NCI-H82 (cell line): Measurements from ENCODE around the gene RTP3.

Experiments
- DNase-seq: peaks from one replicate; lab custom pipeline; 2025; lab: John Stamatoyannopoulos, UW

Gene RTP3

GRCh38 chr3:46497556-46498265 lies at the start of gene RTP3:
Gene RTP3 (plus strand): TSS chr3:46497976. CDS start chr3:46498063, 87 bp downstream.
- DNase-seq: no peak

GRCh38 chr3:46448721-46449120 lies 49.1 kb upstream of the RTP3 start:
- DNase-seq: no peak

- DNase-seq: peak; percentile 10
These were observed 47.8 kb upstream of the RTP3 start for GRCh38 chr3:46449755-46450552.

- no peak for DNase-seq
These were observed 44.1 kb upstream of the RTP3 start for GRCh38 chr3:46453526-46454208.

- DNase-seq: no peak
These were observed 43.6 kb upstream of the RTP3 start for GRCh38 chr3:46454209-46454595.

GRCh38 chr3:46454606-46455005 lies 43.2 kb upstream of the RTP3 start:
- no peak for DNase-seq

GRCh38 chr3:46455231-46456115 lies 42.3 kb upstream of the RTP3 start:
- no peak for DNase-seq

- DNase-seq: no peak
These were observed 41.7 kb upstream of the RTP3 start for GRCh38 chr3:46456118-46456517.

GRCh38 chr3:46460051-46460450 lies 37.7 kb upstream of the RTP3 start:
- DNase-seq: no peak

- DNase-seq: peak; percentile 2
These were observed 35.7 kb upstream of the RTP3 start for GRCh38 chr3:46462111-46462510.

- DNase-seq: no peak
These were observed 35.3 kb upstream of the RTP3 start for GRCh38 chr3:46462511-46462910.

GRCh38 chr3:46463120-46463867 lies 34.5 kb upstream of the RTP3 start:
- DNase-seq: no peak

GRCh38 chr3:46463868-46464241 lies 33.9 kb upstream of the RTP3 start:
- no peak for DNase-seq

- no peak for DNase-seq
These were observed 33.2 kb upstream of the RTP3 start, which contains the start of gene LTF for GRCh38 chr3:46464326-46465195. Gene LTF (minus strand): TSS chr3:46464905. CDS start chr3:46464867, 38 bp downstream.

GRCh38 chr3:46465196-46465520 lies 32.6 kb upstream of the RTP3 start:
- DNase-seq: no peak

GRCh38 chr3:46466273-46466672 lies 31.5 kb upstream of the RTP3 start:
- no peak for DNase-seq

GRCh38 chr3:46466871-46467403 lies 30.8 kb upstream of the RTP3 start:
- DNase-seq: no peak

- no peak for DNase-seq
These were observed 30.2 kb upstream of the RTP3 start for GRCh38 chr3:46467562-46467961.

- DNase-seq: no peak
These were observed 28.8 kb upstream of the RTP3 start for GRCh38 chr3:46468753-46469600.
